SJSA1 (cell line): ENCODE results near the gene CTNNBIP1. TPM values are rescaled to one million over a fixed set of nuclear protein-coding genes. Genes with fewer than 3 reads are reported as not detected.

Experiments used
- DNase-seq, 2 experiments: peaks; one replicate each; pipeline ENCODE4 v3.0.0-alpha.2; 2015 to 2020; ENCODE audit warnings: low spot score in 2 of 2, low read depth in 1 of 2
- H3K27ac ChIP-seq: fragments of 250-450 bp; sonication (Bioruptor Pico); 2 replicates; pipeline ENCODE4 v1.5.1; 2020; ENCODE audit warnings: mild to moderate bottlenecking, moderate library complexity
- H3K27me3 ChIP-seq: fragments of 250-450 bp; sonication (Bioruptor Pico); replicated peaks from 2 replicates; pipeline ENCODE4 v1.5.1; 2020; ENCODE audit warnings: mild to moderate bottlenecking, moderate library complexity
- H3K36me3 ChIP-seq: fragments of 250-450 bp; sonication (Bioruptor Pico); 2 replicates; pipeline ENCODE4 v1.5.1; 2020; ENCODE audit warnings: mild to moderate bottlenecking
- H3K4me1 ChIP-seq: fragments of 250-450 bp; sonication (Bioruptor Pico); replicated peaks from 2 replicates; pipeline ENCODE4 v1.6.1; 2021; ENCODE audit warnings: mild to moderate bottlenecking
- H3K4me3 ChIP-seq: fragments of 250-450 bp; sonication (Bioruptor Pico); 2 replicates; pipeline ENCODE4 v1.5.1; 2020; ENCODE audit warnings: mild to moderate bottlenecking
- H3K9me3 ChIP-seq: fragments of 250-450 bp; sonication (Bioruptor Pico); replicated peaks from 2 replicates; pipeline ENCODE4 v1.5.1; 2020; ENCODE audit warnings: mild to moderate bottlenecking
- total RNA-seq: library from RNA; depleted of rRNA; stranded (reverse); fragments of >200 nt; shearing (Covaris generic); gene quantifications from 2 replicates; pipeline ENCODE4 v1.2.3, GENCODE V29; 2014

CTNNBIP1 gene
- total RNA-seq, 1 experiment from 2014 or later: 37.6 TPM

GRCh38 chr1:9850442-9851162, 59.5 kb downstream of the CTNNBIP1 start:
- Histone ChIP-seq H3K4me3 (no peak overlapping the region), H3K9me3 (peaks cover 3% of the 10 kb centered on the region; the same call in 1 of the 2 replicates), H3K27ac (no peak overlapping the region), H3K36me3 (no peaks in the 10 kb centered on the region), H3K27me3 (no peaks in the 10 kb centered on the region), H3K4me1 (no peaks in the 10 kb centered on the region)
- DNase-seq: no peak

- no peak overlapping the region for H3K27ac ChIP-seq
- no peak for DNase-seq
- H3K36me3 ChIP-seq: no peaks in the 10 kb centered on the region
- no peaks in the 10 kb centered on the region for H3K27me3 ChIP-seq
- peaks cover 3% of the 10 kb centered on the region; the same call in 1 of the 2 replicates for H3K9me3 ChIP-seq
- no peaks in the 10 kb centered on the region for H3K4me1 ChIP-seq
- no peak overlapping the region for H3K4me3 ChIP-seq
Measured at GRCh38 chr1:9849691-9850441, 60.2 kb downstream of the CTNNBIP1 start.

- Histone ChIP-seq H3K27me3 (no peaks in the 10 kb centered on the region), H3K36me3 (no peaks in the 10 kb centered on the region), H3K4me3 (no peak overlapping the region), H3K9me3 (no peaks in the 10 kb centered on the region), H3K27ac (no peak overlapping the region), H3K4me1 (no peaks in the 10 kb centered on the region)
- no peak for DNase-seq
Measured at GRCh38 chr1:9848022-9848421, 62.0 kb downstream of the CTNNBIP1 start.

DNA sequence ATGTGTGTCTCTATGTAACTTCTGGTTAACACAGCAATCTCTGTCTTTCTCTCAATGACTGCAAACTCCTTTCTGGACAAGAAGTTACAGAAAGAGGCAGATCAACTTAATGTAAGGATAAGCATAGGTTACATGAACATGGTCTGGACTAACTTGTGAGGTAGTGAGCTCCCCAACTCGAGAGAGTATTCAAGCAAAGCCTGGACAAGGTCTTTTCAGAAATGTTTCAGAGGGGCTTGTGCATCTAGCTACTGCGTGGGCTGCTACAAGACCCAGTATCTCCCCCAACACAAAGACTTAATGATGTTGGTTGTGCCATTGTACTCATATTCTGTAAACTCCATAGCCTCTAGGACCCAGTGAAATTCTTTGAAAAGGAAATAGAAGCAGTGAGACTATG, 62.8 kb downstream of the CTNNBIP1 start:
- H3K36me3 ChIP-seq: no peaks in the 10 kb centered on the region
- H3K4me3 ChIP-seq: no peak overlapping the region
- no peak overlapping the region for H3K27ac ChIP-seq
- no peaks in the 10 kb centered on the region for H3K9me3 ChIP-seq
- H3K27me3 ChIP-seq: no peaks in the 10 kb centered on the region
- DNase-seq: no peak
- no peaks in the 10 kb centered on the region for H3K4me1 ChIP-seq

GRCh38 chr1:9846611-9847171, 63.4 kb downstream of the CTNNBIP1 start:
- Histone ChIP-seq H3K9me3 (no peaks in the 10 kb centered on the region), H3K4me1 (no peaks in the 10 kb centered on the region), H3K27me3 (no peaks in the 10 kb centered on the region), H3K36me3 (no peaks in the 10 kb centered on the region), H3K4me3 (no peak overlapping the region), H3K27ac (no peak overlapping the region)
- DNase-seq: no peak

GRCh38 chr1:9845914-9846313, 64.2 kb downstream of the CTNNBIP1 start:
- H3K27me3 ChIP-seq: no peaks in the 10 kb centered on the region
- H3K9me3 ChIP-seq: no peaks in the 10 kb centered on the region
- no peaks in the 10 kb centered on the region for H3K36me3 ChIP-seq
- no peak overlapping the region for H3K27ac ChIP-seq
- H3K4me1 ChIP-seq: no peaks in the 10 kb centered on the region
- DNase-seq: no peak
- H3K4me3 ChIP-seq: no peak overlapping the region

DNA sequence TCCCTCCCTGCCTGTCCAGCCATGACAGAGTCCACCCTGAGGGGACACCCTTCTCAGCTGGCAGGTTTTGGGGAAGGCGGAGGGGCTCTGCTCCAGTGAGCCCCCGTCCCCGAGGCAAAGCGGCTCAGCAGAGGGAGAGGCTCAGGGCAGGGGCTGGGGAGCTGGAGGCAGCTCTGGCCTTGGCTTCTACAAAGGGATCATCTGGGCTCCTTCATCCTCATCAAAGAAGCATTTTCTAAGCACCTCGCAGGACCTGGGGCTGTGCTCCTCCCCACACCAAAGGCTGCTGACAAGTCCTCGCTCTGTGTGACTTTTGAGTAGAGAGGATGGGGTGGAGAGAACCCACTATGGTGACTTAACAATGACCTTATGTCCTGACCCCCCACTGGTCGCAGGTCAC, 65.3 kb downstream of the CTNNBIP1 start:
- no peak for DNase-seq
- Histone ChIP-seq H3K9me3 (no peaks in the 10 kb centered on the region), H3K27me3 (no peaks in the 10 kb centered on the region), H3K4me1 (no peaks in the 10 kb centered on the region), H3K4me3 (no peak overlapping the region), H3K36me3 (no peaks in the 10 kb centered on the region), H3K27ac (no peak overlapping the region)

GRCh38 chr1:9844106-9844505, 66.0 kb downstream of the CTNNBIP1 start:
- Histone ChIP-seq H3K36me3 (no peaks in the 10 kb centered on the region), H3K27ac (no peak overlapping the region)

DNA sequence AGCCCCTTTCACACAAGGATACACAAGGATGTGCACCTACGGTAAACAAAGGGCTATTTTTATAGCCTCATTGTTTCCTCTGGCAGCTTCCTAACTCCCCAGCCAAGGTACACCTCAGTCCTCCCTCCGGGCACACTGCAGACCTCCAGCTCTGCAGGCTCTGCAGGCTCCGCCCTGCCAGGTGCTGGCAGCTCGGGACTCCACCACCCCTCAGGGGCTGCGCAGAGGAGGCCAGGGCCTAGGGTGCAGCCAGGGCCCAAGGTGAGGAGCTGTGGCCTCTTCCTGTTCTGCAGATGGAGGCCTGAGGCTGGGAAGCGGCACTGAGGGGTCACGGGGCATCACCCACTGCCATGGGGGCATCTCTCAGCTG, 66.5 kb downstream of the CTNNBIP1 start:
- no peak for DNase-seq

More at GRCh38 chr1:9844106-9844505, 66.0 kb downstream of the CTNNBIP1 start:
- no peak overlapping the region for H3K4me3 ChIP-seq
- H3K27me3 ChIP-seq: no peaks in the 10 kb centered on the region
- H3K4me1 ChIP-seq: no peaks in the 10 kb centered on the region
- no peaks in the 10 kb centered on the region for H3K9me3 ChIP-seq
- no peak for DNase-seq

DNA sequence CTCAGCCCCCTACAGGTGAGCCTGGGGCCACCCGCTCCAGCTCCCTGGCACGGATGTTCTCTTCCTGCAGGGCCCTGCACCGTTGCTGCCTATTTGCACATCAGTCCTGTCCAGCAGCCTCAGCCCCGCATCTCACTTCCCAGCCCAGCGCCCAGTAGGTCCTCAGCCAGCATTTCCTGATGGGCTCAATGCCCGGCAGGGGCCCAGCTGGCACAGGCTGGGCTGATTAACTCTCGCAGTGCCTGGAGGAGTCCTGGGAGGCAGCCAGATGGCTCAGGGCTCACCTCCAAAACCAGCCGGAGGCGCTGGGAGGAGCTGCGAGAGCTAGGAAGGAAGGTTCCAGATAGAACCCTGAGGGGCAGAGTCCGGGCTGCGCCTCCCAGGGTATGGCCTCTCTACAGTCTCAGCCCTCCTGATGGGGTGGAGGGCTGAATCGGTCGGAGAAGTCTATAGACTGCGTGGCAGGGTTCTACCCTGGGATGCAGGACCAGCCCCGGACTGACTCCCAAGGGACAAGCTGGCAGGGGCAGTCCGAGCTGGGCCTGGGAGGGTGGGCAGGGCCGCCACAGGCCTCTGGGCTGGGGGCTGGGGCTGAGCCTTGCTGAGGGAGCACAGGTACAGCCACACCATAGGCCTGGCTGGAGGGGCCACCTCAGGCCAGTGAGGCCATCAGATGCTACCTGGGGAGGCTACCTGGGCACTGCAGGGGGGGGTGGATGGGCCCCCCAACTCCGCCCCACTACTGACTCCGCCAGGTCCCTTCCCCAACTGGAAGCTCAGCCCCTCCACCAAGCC, 67.1 kb downstream of the CTNNBIP1 start:
- Histone ChIP-seq H3K36me3 (no peaks in the 10 kb centered on the region), H3K4me1 (no peaks in the 10 kb centered on the region), H3K9me3 (no peaks in the 10 kb centered on the region), H3K27me3 (no peaks in the 10 kb centered on the region), H3K4me3 (no peak overlapping the region), H3K27ac (no peak overlapping the region)
- DNase-seq: no peak

More for the DNA sequence above, 66.5 kb downstream of the CTNNBIP1 start:
- H3K27me3 ChIP-seq: no peaks in the 10 kb centered on the region
- H3K9me3 ChIP-seq: no peaks in the 10 kb centered on the region
- no peaks in the 10 kb centered on the region for H3K36me3 ChIP-seq
- no peak overlapping the region for H3K27ac ChIP-seq
- H3K4me3 ChIP-seq: no peak overlapping the region
- H3K4me1 ChIP-seq: no peaks in the 10 kb centered on the region

DNA sequence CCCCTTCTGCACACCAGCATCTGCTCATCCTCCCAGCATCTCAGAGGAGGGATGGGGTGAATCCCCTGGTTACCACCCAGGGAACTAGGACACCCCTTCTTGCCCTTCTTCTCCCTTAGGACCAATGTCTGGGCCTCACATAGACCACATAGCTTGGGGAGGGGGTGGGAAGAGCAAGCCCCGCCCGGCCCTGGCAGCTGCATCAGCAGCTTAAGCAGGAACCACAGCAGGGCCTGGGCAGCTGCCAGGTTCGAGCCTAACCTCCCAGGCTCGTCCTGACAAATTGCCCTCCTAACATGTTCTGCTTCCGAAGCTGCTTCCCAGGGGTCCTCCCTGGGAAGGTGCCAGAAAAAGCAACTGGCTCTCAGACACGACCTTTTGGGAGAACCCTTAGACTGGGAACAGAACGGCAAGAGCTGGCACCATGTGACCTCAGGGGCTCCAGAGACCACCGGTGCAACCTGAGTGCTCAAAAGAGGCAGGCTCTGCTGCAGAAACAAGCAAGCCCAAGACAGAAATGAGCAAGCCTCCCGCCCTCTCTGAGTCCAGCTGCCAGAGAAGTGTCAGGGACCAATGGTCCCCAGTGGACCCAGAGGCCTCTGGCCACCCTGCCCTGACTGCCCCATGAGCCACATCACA, 67.9 kb downstream of the CTNNBIP1 start:
- Histone ChIP-seq H3K9me3 (no peaks in the 10 kb centered on the region), H3K36me3 (no peaks in the 10 kb centered on the region), H3K4me1 (no peaks in the 10 kb centered on the region), H3K4me3 (no peak overlapping the region), H3K27me3 (no peaks in the 10 kb centered on the region), H3K27ac (no peak overlapping the region)
- no peak for DNase-seq

GRCh38 chr1:9841460-9841859, 68.6 kb downstream of the CTNNBIP1 start:
- Histone ChIP-seq H3K9me3 (no peaks in the 10 kb centered on the region), H3K4me3 (no peak overlapping the region), H3K36me3 (no peaks in the 10 kb centered on the region), H3K27me3 (no peaks in the 10 kb centered on the region), H3K4me1 (no peaks in the 10 kb centered on the region), H3K27ac (no peak overlapping the region)
- no peak for DNase-seq

- DNase-seq: no peak
- Histone ChIP-seq H3K9me3 (no peaks in the 10 kb centered on the region), H3K27ac (no peak overlapping the region), H3K4me1 (no peaks in the 10 kb centered on the region), H3K36me3 (no peaks in the 10 kb centered on the region), H3K4me3 (no peak overlapping the region), H3K27me3 (no peaks in the 10 kb centered on the region)
Measured at GRCh38 chr1:9840176-9840575, 69.9 kb downstream of the CTNNBIP1 start.
